ENCODE results near the gene NRAP. TPM values are rescaled to one million over a fixed set of nuclear protein-coding genes. Genes with fewer than 3 reads are reported as not detected.

Gene NRAP
- total and polyA plus RNA-seq, 10 of the 15 experiments (the other 5 are each of a cell fraction or from before 2014, with no cell fraction given), result not detected

DNA sequence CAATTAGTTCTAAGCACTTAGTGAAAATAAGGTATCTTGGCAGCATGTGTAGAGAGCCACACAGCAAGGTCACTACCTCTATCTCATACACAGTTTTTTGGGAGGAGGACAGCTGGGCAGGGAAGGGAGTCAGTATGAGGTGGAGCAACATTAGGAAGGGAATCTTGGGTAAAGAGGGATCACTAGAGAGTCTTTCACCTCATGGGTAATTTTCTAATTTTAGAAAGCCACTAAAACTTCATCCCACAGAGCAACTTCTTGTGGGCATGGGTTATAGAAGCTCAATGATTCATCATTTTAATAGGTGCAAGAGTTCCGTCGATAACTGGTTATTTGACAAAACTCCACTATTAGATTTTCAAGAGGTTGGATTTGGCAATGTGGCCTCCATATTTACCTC lies 2.5 kb downstream of the NRAP start (continued):
- no peak for TF ChIP-seq NRF1 (conservative IDR thresholded peaks at IDR 0.05; ENCODE audit: low read depth, low read length)
- no peak for TF ChIP-seq NFXL1 (IDR thresholded peaks at IDR 0.05; ENCODE audit: borderline replicate concordance)
- TF ChIP-seq SIX5 (IDR thresholded peaks at IDR 0.05; ENCODE audit: low read depth, low read length, severe bottlenecking), result no peak
- TF ChIP-seq, protein P1, sequence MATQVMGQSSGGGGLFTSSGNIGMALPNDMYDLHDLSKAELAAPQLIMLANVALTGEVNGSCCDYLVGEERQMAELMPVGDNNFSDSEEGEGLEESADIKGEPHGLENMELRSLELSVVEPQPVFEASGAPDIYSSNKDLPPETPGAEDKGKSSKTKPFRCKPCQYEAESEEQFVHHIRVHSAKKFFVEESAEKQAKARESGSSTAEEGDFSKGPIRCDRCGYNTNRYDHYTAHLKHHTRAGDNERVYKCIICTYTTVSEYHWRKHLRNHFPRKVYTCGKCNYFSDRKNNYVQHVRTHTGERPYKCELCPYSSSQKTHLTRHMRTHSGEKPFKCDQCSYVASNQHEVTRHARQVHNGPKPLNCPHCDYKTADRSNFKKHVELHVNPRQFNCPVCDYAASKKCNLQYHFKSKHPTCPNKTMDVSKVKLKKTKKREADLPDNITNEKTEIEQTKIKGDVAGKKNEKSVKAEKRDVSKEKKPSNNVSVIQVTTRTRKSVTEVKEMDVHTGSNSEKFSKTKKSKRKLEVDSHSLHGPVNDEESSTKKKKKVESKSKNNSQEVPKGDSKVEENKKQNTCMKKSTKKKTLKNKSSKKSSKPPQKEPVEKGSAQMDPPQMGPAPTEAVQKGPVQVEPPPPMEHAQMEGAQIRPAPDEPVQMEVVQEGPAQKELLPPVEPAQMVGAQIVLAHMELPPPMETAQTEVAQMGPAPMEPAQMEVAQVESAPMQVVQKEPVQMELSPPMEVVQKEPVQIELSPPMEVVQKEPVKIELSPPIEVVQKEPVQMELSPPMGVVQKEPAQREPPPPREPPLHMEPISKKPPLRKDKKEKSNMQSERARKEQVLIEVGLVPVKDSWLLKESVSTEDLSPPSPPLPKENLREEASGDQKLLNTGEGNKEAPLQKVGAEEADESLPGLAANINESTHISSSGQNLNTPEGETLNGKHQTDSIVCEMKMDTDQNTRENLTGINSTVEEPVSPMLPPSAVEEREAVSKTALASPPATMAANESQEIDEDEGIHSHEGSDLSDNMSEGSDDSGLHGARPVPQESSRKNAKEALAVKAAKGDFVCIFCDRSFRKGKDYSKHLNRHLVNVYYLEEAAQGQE (IDR thresholded peaks at IDR 0.05; ENCODE audit: low read depth, low read length), result no peak
- TF ChIP-seq ESRRA (IDR thresholded peaks at IDR 0.05; ENCODE audit: low read length), result no peak
- no peak for TF ChIP-seq CREM (IDR thresholded peaks at IDR 0.05; ENCODE audit: low read depth)
- TF ChIP-seq IRF4 (IDR thresholded peaks at IDR 0.05; ENCODE audit: low read depth, low read length), result no peak
- no peak for TF ChIP-seq PML (IDR thresholded peaks at IDR 0.05; ENCODE audit: low read length)

DNA sequence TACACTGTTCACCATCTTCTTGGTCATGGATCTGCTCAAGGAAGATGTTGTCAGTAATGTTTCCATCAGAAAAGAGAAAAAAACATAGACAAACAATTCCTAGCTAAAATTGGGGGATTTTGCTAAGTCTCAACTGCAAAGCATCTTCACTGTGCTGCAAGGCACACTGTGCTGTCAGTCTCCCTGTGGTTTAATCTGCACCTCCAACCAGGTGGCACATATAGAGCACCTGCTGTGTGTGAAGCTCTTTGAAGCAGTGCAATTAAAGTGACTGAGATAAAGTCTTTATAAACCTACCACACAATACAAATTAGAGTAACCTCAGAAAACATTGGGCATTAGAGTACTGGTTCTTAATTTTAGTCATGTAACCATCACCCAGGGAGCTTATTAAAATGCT lies 6.3 kb downstream of the NRAP start:
- FAIRE-seq (no peak), DNase-seq (ENCODE audit: low read depth, low spot score) (no peak), ATAC-seq (no peak)
- no peak overlapping the region for H3K9ac ChIP-seq (ENCODE audit: control insufficient read depth, insufficient read depth, low read length)
- H3K4me1 ChIP-seq (ENCODE audit: control insufficient read depth, insufficient read depth, low read length), result no peaks in the 10 kb centered on the region
- no peaks in the 10 kb centered on the region for H3K79me2 ChIP-seq (ENCODE audit: control insufficient read depth, insufficient read depth, low read length)
- no peaks in the 10 kb centered on the region for H3K36me3 ChIP-seq (ENCODE audit: control insufficient read depth in 2 of 2, insufficient read depth in 2 of 2, low read length in 1 of 2)
- H3K4me3 ChIP-seq, result no peak overlapping the region
- RAD21 ChIA-PET (ENCODE audit: unreplicated experiment), result no interaction called here
- H3K9me3 ChIP-seq (replicated peaks; ENCODE audit: control insufficient read depth, insufficient read depth, low read length), result no peaks in the 10 kb centered on the region
- no peak overlapping the region for H2AFZ ChIP-seq (ENCODE audit: control insufficient read depth, low read depth, low read length)
- SMC1A ChIA-PET (ENCODE audit: uncharacterized antibody, unreplicated experiment), result no interaction called here
- in situ Hi-C loops (cut with MboI), result no loop called here
- H3K27ac ChIP-seq (ENCODE audit: control insufficient read depth, insufficient read depth), result no peak overlapping the region
- CTCF ChIA-PET, result no interaction called here
- POLR2A ChIA-PET, result no interaction called here
- no TSS peak for BruUV-seq (replicated peaks)
- no peaks in the 10 kb centered on the region; a peak in 1 of 4 replicates for H3K27me3 ChIP-seq (replicated peaks in 1 of 2; ENCODE audit: control insufficient read depth in 2 of 2, insufficient read depth in 2 of 2, low read length in 1 of 2)
- intact Hi-C loops (cut with micrococcal nuclease; ENCODE audit: unreplicated experiment), result no loop called here
- H3K4me2 ChIP-seq (ENCODE audit: control insufficient read depth, insufficient read depth), result no peak overlapping the region
- no peaks in the 10 kb centered on the region for H4K20me1 ChIP-seq (ENCODE audit: control insufficient read depth, insufficient read depth)
- no peak for TF ChIP-seq MTA3 (IDR thresholded peaks at IDR 0.05; ENCODE audit: borderline replicate concordance, low read length)
- TF ChIP-seq SMAD5 (IDR thresholded peaks at IDR 0.05; ENCODE audit: low read depth), result no peak
- TF ChIP-seq, protein P2, sequence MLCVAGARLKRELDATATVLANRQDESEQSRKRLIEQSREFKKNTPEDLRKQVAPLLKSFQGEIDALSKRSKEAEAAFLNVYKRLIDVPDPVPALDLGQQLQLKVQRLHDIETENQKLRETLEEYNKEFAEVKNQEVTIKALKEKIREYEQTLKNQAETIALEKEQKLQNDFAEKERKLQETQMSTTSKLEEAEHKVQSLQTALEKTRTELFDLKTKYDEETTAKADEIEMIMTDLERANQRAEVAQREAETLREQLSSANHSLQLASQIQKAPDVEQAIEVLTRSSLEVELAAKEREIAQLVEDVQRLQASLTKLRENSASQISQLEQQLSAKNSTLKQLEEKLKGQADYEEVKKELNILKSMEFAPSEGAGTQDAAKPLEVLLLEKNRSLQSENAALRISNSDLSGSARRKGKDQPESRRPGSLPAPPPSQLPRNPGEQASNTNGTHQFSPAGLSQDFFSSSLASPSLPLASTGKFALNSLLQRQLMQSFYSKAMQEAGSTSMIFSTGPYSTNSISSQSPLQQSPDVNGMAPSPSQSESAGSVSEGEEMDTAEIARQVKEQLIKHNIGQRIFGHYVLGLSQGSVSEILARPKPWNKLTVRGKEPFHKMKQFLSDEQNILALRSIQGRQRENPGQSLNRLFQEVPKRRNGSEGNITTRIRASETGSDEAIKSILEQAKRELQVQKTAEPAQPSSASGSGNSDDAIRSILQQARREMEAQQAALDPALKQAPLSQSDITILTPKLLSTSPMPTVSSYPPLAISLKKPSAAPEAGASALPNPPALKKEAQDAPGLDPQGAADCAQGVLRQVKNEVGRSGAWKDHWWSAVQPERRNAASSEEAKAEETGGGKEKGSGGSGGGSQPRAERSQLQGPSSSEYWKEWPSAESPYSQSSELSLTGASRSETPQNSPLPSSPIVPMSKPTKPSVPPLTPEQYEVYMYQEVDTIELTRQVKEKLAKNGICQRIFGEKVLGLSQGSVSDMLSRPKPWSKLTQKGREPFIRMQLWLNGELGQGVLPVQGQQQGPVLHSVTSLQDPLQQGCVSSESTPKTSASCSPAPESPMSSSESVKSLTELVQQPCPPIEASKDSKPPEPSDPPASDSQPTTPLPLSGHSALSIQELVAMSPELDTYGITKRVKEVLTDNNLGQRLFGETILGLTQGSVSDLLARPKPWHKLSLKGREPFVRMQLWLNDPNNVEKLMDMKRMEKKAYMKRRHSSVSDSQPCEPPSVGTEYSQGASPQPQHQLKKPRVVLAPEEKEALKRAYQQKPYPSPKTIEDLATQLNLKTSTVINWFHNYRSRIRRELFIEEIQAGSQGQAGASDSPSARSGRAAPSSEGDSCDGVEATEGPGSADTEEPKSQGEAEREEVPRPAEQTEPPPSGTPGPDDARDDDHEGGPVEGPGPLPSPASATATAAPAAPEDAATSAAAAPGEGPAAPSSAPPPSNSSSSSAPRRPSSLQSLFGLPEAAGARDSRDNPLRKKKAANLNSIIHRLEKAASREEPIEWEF (IDR thresholded peaks at IDR 0.05; ENCODE audit: insufficient replicate concordance, low read depth, low read length), result no peak
- TF ChIP-seq HDGF (IDR thresholded peaks at IDR 0.05), result no peak
- TF ChIP-seq EED (IDR thresholded peaks at IDR 0.05; ENCODE audit: low read depth), result no peak
- TF ChIP-seq, protein P3, sequence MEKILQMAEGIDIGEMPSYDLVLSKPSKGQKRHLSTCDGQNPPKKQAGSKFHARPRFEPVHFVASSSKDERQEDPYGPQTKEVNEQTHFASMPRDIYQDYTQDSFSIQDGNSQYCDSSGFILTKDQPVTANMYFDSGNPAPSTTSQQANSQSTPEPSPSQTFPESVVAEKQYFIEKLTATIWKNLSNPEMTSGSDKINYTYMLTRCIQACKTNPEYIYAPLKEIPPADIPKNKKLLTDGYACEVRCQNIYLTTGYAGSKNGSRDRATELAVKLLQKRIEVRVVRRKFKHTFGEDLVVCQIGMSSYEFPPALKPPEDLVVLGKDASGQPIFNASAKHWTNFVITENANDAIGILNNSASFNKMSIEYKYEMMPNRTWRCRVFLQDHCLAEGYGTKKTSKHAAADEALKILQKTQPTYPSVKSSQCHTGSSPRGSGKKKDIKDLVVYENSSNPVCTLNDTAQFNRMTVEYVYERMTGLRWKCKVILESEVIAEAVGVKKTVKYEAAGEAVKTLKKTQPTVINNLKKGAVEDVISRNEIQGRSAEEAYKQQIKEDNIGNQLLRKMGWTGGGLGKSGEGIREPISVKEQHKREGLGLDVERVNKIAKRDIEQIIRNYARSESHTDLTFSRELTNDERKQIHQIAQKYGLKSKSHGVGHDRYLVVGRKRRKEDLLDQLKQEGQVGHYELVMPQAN (conservative IDR thresholded peaks at IDR 0.05), result no peak
- no peak for TF ChIP-seq YBX1 (IDR thresholded peaks at IDR 0.05)
- no peak for TF ChIP-seq GATAD2B (conservative IDR thresholded peaks at IDR 0.05; ENCODE audit: low read depth)

Measured in GM12878 (cell line).